ENCODE measurements around the gene TOX3.

The TOX3 gene

GRCh38 chr16:52547004-52547833 is at the start of gene TOX3:
Gene TOX3, minus strand, starts transcription at chr16:52547143. Its CDS starts 420 bp downstream, at chr16:52546723.
- no peak for DNase-seq (ENCODE audit: low read depth)

- DNase-seq (ENCODE audit: low read depth) = no peak
Observed at GRCh38 chr16:52592778-52593177, 45.8 kb upstream of the TOX3 start.

GRCh38 chr16:52591934-52592592 is 45.1 kb upstream of the TOX3 start:
- DNase-seq (ENCODE audit: low read depth) = no peak

GRCh38 chr16:52591471-52591870 is 44.5 kb upstream of the TOX3 start:
- no peak for DNase-seq (ENCODE audit: low read depth)

GRCh38 chr16:52586159-52586558 is 39.2 kb upstream of the TOX3 start:
- no peak for DNase-seq (ENCODE audit: low read depth)

- DNase-seq (ENCODE audit: low read depth) = no peak
Observed at GRCh38 chr16:52584354-52585320, 37.7 kb upstream of the TOX3 start.

- DNase-seq (ENCODE audit: low read depth) = no peak
Observed at GRCh38 chr16:52581530-52581929, 34.6 kb upstream of the TOX3 start.

GRCh38 chr16:52580488-52580887 is 33.5 kb upstream of the TOX3 start:
- DNase-seq (ENCODE audit: low read depth) = no peak

- no peak for DNase-seq (ENCODE audit: low read depth)
Observed at GRCh38 chr16:52578829-52579498, 32.0 kb upstream of the TOX3 start.

GRCh38 chr16:52578007-52578828 is 31.3 kb upstream of the TOX3 start:
- no peak for DNase-seq (ENCODE audit: low read depth)

- DNase-seq (ENCODE audit: low read depth) = no peak
Observed at GRCh38 chr16:52577130-52577706, 30.3 kb upstream of the TOX3 start.

GRCh38 chr16:52573365-52574299 is 26.7 kb upstream of the TOX3 start:
- no peak for DNase-seq (ENCODE audit: low read depth)

GRCh38 chr16:52572656-52573055 is 25.7 kb upstream of the TOX3 start:
- no peak for DNase-seq (ENCODE audit: low read depth)

- DNase-seq (ENCODE audit: low read depth) = no peak
Observed at GRCh38 chr16:52570495-52571091, 23.6 kb upstream of the TOX3 start.

GRCh38 chr16:52569701-52570100 is 22.8 kb upstream of the TOX3 start:
- no peak for DNase-seq (ENCODE audit: low read depth)

- no peak for DNase-seq (ENCODE audit: low read depth)
Observed at GRCh38 chr16:52568983-52569690, 22.2 kb upstream of the TOX3 start.

GRCh38 chr16:52568495-52568894 is 21.6 kb upstream of the TOX3 start:
- no peak for DNase-seq (ENCODE audit: low read depth)

GRCh38 chr16:52567193-52567592 is 20.2 kb upstream of the TOX3 start:
- DNase-seq (ENCODE audit: low read depth) = no peak
